PFSK-1 (cell line): ENCODE measurements around the gene SEMA3D.

Source experiments
- FOXP2 ChIP-seq: optimal IDR thresholded peaks from 2 replicates; pipeline ENCODE3; 2011; ENCODE audit warnings: borderline replicate concordance, control low read depth, inconsistent platforms; ENCODE audit not compliant: insufficient read depth; ENCODE audit errors: extremely low read length, extremely low read depth
- POLR2AphosphoS5 ChIP-seq: IDR thresholded peaks from 2 replicates; pipeline ENCODE4 v1.6.1; 2012; ENCODE audit warnings: low read depth, mild to moderate bottlenecking, control low read depth, low read length, moderate library complexity
- REST ChIP-seq, 2 experiments: IDR thresholded peaks; 2 replicates each; pipeline versions ENCODE4 v1.6.1 to v1.8.0; 2011 to 2012; ENCODE audit warnings: low read depth in 2 of 2, low read length in 2 of 2, control low read depth in 1 of 2, inconsistent platforms in 1 of 2, mild to moderate bottlenecking in 1 of 2, moderate library complexity in 1 of 2; ENCODE audit not compliant: insufficient read depth in 1 of 2
- SIN3A ChIP-seq: IDR thresholded peaks from 2 replicates; pipeline ENCODE4 v1.6.1; 2012; ENCODE audit warnings: mild to moderate bottlenecking, low read length, moderate library complexity, borderline replicate concordance; ENCODE audit not compliant: insufficient read depth
- TAF1 ChIP-seq: IDR thresholded peaks from 2 replicates; pipeline ENCODE4 v1.6.1; 2012; ENCODE audit warnings: low read length, control low read depth, borderline replicate concordance; ENCODE audit not compliant: insufficient read depth

The SEMA3D gene

DNA sequence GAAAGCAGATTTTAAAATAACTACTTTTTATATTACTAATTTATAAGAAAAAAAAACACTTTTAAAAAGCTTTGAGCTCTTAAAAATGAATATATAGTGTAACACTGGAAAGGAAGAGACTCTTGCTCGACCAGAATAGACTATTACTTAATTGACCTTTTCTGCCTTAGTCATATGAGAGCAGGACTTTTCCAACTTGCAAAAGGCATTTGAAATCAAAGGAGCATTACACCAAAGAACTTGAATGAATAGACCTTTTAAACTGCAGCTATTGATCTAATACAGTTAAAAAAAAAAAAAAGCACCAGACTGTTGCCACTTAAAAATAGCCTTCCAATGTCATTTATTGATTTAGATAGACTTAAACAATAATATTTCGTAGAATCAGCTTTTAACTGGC lies 17.2 kb upstream of the SEMA3D start:
- TF ChIP-seq REST (IDR thresholded peaks at IDR 0.05; ENCODE audit: insufficient read depth in 1 of 2, low read depth in 2 of 2, low read length in 2 of 2) (no peak), FOXP2 (no peak), SIN3A (no peak)

- TF ChIP-seq TAF1: no peak
- TF ChIP-seq REST (IDR thresholded peaks at IDR 0.05; ENCODE audit: insufficient read depth in 1 of 2, low read depth in 2 of 2, low read length in 2 of 2): no peak
- TF ChIP-seq POLR2AphosphoS5: no peak
Measured at GRCh38 chr7:85201209-85201608, 14.4 kb upstream of the SEMA3D start.

- TF ChIP-seq POLR2AphosphoS5 (no peak), FOXP2 (no peak), REST (IDR thresholded peaks at IDR 0.05; ENCODE audit: insufficient read depth in 1 of 2, low read depth in 2 of 2, low read length in 2 of 2) (no peak), TAF1 (no peak), SIN3A (no peak)
Measured at GRCh38 chr7:85196696-85197095, 9.8 kb upstream of the SEMA3D start.

DNA sequence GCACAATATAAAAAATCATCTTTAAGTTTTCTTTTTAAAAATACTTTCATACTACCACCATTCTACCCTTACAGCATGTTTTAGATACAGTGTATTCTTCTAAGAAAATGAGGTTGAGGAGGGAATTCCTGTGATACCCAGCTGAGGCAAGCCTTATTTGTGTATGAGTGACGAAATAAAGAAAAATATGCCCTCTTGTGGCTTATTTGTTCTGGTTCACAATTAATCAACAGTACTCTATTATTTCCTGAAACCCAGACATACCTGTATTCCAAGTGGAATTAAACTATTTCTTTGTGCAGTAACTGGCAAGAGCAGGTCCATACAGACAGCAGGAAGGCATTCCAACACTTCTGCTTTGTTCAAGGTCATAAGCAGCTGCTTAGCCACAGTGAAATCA lies 4.5 kb upstream of the SEMA3D start:
- no peak for TF ChIP-seq REST (IDR thresholded peaks at IDR 0.05; ENCODE audit: insufficient read depth in 1 of 2, low read depth in 2 of 2, low read length in 2 of 2)
- TF ChIP-seq FOXP2: no peak
- TF ChIP-seq TAF1: no peak
- TF ChIP-seq SIN3A: no peak
- no peak for TF ChIP-seq POLR2AphosphoS5

GRCh38 chr7:85186083-85186520 lies 754 bp downstream of the SEMA3D start:
- TF ChIP-seq TAF1 (no peak), POLR2AphosphoS5 (no peak), FOXP2 (no peak), REST (IDR thresholded peaks at IDR 0.05; ENCODE audit: insufficient read depth in 1 of 2, low read depth in 2 of 2, low read length in 2 of 2) (no peak), SIN3A (no peak)
